ENCODE data around the gene TRIM28. TPM values are rescaled to one million over a fixed set of nuclear protein-coding genes. Genes with fewer than 3 reads are reported as not detected.
A peak's percentile ranks its signal among the peaks of the same experiment; 100 is the strongest.

The TRIM28 gene
- total RNA-seq, 1 experiment from 2014 or later: 1,221 TPM

DNA sequence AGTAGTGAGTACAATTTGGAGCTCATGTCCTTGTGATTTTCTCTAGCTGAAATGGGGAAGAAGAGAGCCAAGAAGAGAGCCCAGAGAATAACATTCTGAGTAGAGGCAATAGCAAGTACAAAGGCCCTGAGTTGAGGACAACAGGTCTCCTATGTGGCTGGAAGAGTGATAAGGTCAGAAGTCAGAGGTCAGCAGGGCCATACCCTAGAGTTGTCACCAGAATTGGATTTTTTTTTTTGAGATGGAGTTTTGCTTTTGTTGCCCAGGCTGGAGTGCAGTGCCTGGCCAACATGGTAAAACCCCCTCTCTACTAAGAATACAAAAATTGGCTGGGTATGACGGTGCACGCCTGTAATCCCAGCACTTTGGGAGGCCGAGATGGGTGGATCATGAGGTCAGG lies 8.0 kb upstream of the TRIM28 start:
- Mint-ChIP-seq H3K4me3 (no peak overlapping the region), H3K36me3 (no peaks in the 10 kb centered on the region), H3K9me3 (no peaks in the 10 kb centered on the region), H3K27ac (no peak overlapping the region), H3K4me1 (peaks cover 8% of the 10 kb centered on the region), H3K27me3 (ENCODE audit: low read depth) (peaks cover 57% of the 10 kb centered on the region)
- DNase-seq (ENCODE audit: low spot score) (no peak), ATAC-seq (no peak)
- CTCF ChIA-PET: no interaction called here
- TF ChIP-seq, protein P1, sequence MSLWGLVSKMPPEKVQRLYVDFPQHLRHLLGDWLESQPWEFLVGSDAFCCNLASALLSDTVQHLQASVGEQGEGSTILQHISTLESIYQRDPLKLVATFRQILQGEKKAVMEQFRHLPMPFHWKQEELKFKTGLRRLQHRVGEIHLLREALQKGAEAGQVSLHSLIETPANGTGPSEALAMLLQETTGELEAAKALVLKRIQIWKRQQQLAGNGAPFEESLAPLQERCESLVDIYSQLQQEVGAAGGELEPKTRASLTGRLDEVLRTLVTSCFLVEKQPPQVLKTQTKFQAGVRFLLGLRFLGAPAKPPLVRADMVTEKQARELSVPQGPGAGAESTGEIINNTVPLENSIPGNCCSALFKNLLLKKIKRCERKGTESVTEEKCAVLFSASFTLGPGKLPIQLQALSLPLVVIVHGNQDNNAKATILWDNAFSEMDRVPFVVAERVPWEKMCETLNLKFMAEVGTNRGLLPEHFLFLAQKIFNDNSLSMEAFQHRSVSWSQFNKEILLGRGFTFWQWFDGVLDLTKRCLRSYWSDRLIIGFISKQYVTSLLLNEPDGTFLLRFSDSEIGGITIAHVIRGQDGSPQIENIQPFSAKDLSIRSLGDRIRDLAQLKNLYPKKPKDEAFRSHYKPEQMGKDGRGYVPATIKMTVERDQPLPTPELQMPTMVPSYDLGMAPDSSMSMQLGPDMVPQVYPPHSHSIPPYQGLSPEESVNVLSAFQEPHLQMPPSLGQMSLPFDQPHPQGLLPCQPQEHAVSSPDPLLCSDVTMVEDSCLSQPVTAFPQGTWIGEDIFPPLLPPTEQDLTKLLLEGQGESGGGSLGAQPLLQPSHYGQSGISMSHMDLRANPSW (CRISPR knock-in tag; conservative IDR thresholded peaks at IDR 0.05; ENCODE audit: low read depth): no peak
- TF ChIP-seq, protein P2, sequence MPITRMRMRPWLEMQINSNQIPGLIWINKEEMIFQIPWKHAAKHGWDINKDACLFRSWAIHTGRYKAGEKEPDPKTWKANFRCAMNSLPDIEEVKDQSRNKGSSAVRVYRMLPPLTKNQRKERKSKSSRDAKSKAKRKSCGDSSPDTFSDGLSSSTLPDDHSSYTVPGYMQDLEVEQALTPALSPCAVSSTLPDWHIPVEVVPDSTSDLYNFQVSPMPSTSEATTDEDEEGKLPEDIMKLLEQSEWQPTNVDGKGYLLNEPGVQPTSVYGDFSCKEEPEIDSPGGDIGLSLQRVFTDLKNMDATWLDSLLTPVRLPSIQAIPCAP (CRISPR knock-in tag; IDR thresholded peaks at IDR 0.05): no peak
- TF ChIP-seq ZNF121 (CRISPR knock-in tag; IDR thresholded peaks at IDR 0.05) (no peak), CREM (CRISPR knock-in tag; IDR thresholded peaks at IDR 0.05) (no peak)
- TF ChIP-seq, protein P3, sequence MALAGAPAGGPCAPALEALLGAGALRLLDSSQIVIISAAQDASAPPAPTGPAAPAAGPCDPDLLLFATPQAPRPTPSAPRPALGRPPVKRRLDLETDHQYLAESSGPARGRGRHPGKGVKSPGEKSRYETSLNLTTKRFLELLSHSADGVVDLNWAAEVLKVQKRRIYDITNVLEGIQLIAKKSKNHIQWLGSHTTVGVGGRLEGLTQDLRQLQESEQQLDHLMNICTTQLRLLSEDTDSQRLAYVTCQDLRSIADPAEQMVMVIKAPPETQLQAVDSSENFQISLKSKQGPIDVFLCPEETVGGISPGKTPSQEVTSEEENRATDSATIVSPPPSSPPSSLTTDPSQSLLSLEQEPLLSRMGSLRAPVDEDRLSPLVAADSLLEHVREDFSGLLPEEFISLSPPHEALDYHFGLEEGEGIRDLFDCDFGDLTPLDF (CRISPR knock-in tag; IDR thresholded peaks at IDR 0.05): no peak
- POLR2A ChIA-PET: interaction anchor here (1.0 kb wide), 1 partner anchor 16 kb away, joined by 3 read pairs; the partner anchor contains the start of gene ZBTB45

DNA sequence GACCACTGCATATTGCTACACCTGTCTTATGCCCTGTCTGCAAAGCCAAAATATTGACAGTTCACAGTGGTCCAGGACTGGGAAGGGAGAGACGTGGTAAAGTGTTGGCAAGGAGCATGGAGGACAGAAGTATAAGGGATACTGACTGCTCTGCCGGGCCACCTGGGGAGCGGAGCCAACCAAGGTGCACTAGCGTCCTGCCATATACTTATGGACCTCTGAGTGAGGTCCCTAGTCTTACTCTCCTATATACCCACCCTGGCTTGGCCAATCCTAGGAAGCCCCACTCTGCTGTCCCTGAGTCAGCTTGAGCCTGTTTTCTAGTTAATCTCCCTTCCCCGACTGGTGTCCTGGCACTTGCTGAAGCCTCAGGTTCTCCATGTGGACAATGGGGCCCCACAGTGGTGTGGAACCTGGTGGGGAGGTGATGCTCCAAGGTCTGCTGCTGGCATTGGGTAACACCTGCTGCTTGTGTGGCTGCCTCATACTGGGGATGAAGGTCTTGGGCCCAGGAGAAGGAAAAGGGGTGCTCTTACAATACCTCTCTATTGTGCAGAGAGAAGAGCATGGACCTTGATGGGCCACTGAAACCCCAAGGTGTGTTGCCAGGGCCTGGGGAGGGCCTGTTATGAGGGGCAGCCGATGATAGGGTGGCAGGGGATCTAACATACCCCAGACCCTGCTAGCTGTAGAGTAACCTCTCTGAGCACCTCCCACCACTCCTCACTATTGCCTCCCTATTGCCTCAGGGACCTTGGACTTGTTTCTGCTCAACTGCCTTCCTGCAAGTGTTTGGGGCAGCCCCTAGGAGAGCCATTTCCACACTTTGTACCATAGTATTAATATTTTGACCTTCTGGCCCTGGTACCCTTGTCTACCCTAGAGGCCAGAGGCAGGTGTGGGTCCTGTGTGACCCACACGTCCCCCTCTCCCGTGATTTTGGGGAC lies 6.7 kb upstream of the TRIM28 start:
- no peak for ATAC-seq
- TF ChIP-seq SOX15 (CRISPR knock-in tag; IDR thresholded peaks at IDR 0.05): no peak
- 0 out of 2 replicates have a peak, but pooled peaks have one; percentile 28 for TF ChIP-seq GABPB1 (CRISPR knock-in tag; IDR thresholded peaks at IDR 0.05)
- Mint-ChIP-seq H3K4me3 (peak overlapping the region; percentile 73), H3K9me3 (no peaks in the 10 kb centered on the region), H3K36me3 (no peaks in the 10 kb centered on the region), H3K4me1 (peaks cover 8% of the 10 kb centered on the region), H3K27ac (peak overlapping the region; percentile 100), H3K27me3 (ENCODE audit: low read depth) (peaks cover 52% of the 10 kb centered on the region)
- DNase-seq (ENCODE audit: low spot score): no peak
- ChIA-PET CTCF (interaction anchor here (1.0 to 2.2 kb wide), 3 partner anchors 17 to 23 kb away, joined by 3 to 21 read pairs (median 5); partner anchors contain the start of gene ZBTB45), POLR2A (interaction anchor here (1.5 kb wide), 1 partner anchor 17 kb away, joined by 15 read pairs; the partner anchor contains the start of gene ZBTB45)

DNA sequence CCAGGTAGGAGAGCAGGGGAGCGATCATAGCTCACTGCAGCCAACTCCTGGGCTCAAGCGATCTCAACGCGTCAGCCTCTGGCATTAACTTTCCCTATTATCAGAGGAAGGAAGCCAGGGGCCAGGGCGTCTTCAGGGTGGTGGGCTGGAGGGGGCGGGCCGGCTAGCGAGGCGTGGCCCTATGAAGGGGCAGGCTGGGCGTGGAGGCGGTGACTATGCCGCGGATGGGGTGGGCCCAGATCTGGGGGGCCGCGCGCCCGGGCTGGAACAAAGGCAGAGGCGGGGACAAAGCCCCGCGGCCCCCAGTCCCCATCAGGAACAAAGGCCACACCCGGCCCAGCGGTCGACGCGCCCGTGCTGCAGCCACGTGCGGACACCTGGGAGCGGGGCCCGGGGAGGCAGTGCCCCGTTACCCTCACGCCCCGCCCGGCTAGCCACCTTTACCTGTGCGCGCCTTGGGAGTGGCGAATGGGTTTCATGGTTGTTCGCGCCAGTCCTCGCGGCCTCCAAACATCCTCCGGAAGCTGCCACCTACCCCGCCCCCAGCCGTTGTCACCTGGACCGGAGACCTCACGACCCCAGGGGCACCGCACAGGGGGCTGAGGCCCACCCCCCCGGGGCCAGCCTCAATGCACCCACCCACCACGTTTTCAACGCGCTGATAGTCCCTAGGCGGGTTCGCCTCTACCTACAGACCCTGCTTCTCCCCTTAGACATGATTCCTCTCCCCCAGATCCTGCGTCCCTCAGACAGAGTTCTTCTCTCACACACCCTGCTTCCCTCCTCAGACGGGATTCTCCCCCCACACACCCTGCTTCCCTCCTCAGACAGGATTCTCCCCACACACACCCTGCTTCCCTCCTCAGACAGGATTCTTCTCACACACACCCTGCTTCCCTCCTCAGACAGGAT lies 5.4 kb upstream of the TRIM28 start:
- Mint-ChIP-seq H3K27ac (peak overlapping the region; percentile 100), H3K4me3 (peak overlapping the region; percentile 73), H3K27me3 (ENCODE audit: low read depth) (peaks cover 51% of the 10 kb centered on the region), H3K36me3 (no peaks in the 10 kb centered on the region), H3K4me1 (peaks cover 9% of the 10 kb centered on the region), H3K9me3 (no peaks in the 10 kb centered on the region)
- ATAC-seq (peak; percentile 98), DNase-seq (ENCODE audit: low spot score) (peak; percentile 93)
- CTCF ChIA-PET: interaction anchor here (0.6 to 2.2 kb wide), 4 partner anchors 18 to 43 kb away, joined by 3 to 21 read pairs (median 4); partner anchors contain the start of gene ZBTB45
- POLR2A ChIA-PET: interaction anchor here (0.6 to 1.5 kb wide), 3 partner anchors 15 to 22 kb away, joined by 3 to 15 read pairs (median 4); partner anchors contain the start of gene ZBTB45
- TF ChIP-seq, protein P4, sequence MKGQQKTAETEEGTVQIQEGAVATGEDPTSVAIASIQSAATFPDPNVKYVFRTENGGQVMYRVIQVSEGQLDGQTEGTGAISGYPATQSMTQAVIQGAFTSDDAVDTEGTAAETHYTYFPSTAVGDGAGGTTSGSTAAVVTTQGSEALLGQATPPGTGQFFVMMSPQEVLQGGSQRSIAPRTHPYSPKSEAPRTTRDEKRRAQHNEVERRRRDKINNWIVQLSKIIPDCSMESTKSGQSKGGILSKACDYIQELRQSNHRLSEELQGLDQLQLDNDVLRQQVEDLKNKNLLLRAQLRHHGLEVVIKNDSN (CRISPR knock-in tag; IDR thresholded peaks at IDR 0.05): peak; percentile 78
- peak; percentile 90 for TF ChIP-seq ETV6 (CRISPR knock-in tag; IDR thresholded peaks at IDR 0.05)
- no peak for TF ChIP-seq SOX15 (CRISPR knock-in tag; IDR thresholded peaks at IDR 0.05)
- TF ChIP-seq, protein P5, sequence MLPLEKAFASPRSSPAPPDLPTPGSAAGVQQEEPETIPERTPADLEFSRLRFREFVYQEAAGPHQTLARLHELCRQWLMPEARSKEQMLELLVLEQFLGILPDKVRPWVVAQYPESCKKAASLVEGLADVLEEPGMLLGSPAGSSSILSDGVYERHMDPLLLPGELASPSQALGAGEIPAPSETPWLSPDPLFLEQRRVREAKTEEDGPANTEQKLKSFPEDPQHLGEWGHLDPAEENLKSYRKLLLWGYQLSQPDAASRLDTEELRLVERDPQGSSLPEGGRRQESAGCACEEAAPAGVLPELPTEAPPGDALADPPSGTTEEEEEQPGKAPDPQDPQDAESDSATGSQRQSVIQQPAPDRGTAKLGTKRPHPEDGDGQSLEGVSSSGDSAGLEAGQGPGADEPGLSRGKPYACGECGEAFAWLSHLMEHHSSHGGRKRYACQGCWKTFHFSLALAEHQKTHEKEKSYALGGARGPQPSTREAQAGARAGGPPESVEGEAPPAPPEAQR (CRISPR knock-in tag; IDR thresholded peaks at IDR 0.05): no peak
- no peak for TF ChIP-seq RORB (CRISPR knock-in tag; IDR thresholded peaks at IDR 0.05)
- peak; percentile 84 for TF ChIP-seq MYBL2 (CRISPR knock-in tag; IDR thresholded peaks at IDR 0.05)
- TF ChIP-seq, protein P6, sequence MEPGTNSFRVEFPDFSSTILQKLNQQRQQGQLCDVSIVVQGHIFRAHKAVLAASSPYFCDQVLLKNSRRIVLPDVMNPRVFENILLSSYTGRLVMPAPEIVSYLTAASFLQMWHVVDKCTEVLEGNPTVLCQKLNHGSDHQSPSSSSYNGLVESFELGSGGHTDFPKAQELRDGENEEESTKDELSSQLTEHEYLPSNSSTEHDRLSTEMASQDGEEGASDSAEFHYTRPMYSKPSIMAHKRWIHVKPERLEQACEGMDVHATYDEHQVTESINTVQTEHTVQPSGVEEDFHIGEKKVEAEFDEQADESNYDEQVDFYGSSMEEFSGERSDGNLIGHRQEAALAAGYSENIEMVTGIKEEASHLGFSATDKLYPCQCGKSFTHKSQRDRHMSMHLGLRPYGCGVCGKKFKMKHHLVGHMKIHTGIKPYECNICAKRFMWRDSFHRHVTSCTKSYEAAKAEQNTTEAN (CRISPR knock-in tag; IDR thresholded peaks at IDR 0.05): 0 out of 2 replicates have a peak, but pooled peaks have one; percentile 43
- TF ChIP-seq JUN (CRISPR knock-in tag; IDR thresholded peaks at IDR 0.05): peak; percentile 71; the same call in 1 of the 2 replicates
- TF ChIP-seq, protein P7, sequence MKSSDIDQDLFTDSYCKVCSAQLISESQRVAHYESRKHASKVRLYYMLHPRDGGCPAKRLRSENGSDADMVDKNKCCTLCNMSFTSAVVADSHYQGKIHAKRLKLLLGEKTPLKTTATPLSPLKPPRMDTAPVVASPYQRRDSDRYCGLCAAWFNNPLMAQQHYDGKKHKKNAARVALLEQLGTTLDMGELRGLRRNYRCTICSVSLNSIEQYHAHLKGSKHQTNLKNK (CRISPR knock-in tag; IDR thresholded peaks at IDR 0.05): no peak
- TF ChIP-seq SMAD3 (CRISPR knock-in tag; IDR thresholded peaks at IDR 0.05; ENCODE audit: borderline replicate concordance): peak; percentile 70; the same call in 1 of the 2 replicates
